ENCODE measurements around the gene MRM2.

MRM2 gene

DNA sequence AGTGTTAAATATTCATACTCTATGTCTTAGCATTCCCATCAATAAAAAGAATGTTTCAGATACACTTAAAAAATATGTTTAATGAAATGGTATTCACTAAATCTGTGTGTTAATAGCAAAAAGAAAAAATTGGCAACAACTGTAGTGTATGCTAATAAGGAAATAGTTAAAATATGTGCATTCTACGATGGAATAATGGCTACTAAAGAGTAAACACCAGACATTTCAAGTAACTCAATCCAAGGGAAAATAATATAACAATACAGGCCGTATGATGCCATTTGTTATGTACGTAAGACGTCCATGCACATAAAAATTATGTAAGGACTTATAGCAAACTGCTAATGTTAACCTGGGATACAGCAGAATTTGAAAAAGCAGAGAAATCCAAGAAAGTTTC lies 55.8 kb downstream of the MRM2 start:
- Mint-ChIP-seq H3K27ac (no peak overlapping the region), H3K27me3 (no peaks in the 10 kb centered on the region), H3K4me1 (ENCODE audit: low read depth) (no peaks in the 10 kb centered on the region), H3K4me3 (no peak overlapping the region), H3K36me3 (peaks cover 23% of the 10 kb centered on the region), H3K9me3 (ENCODE audit: low read depth) (no peaks in the 10 kb centered on the region)

DNA sequence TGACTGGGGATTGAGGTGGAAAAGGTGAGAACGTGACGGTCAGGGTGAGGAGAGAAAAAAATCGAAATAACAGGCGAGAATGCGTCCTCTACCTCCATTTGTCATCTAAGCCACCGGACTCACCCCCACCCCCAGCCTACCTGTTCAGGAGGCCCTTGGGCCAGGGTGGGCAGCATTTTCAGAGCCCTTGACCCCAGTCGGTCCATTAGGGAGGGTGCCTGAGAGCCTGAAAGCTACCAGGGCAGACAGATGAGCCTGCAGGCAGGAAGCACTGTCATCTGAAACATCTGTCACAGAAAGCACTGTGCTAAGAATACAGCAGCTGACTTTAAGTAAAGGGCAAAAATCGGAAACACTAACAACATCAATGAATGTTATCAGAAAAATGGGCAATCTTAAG lies 56.3 kb downstream of the MRM2 start:
- Mint-ChIP-seq H3K4me3 (no peak overlapping the region), H3K27me3 (no peaks in the 10 kb centered on the region), H3K9me3 (ENCODE audit: low read depth) (no peaks in the 10 kb centered on the region), H3K4me1 (ENCODE audit: low read depth) (no peaks in the 10 kb centered on the region), H3K27ac (no peak overlapping the region), H3K36me3 (peaks cover 23% of the 10 kb centered on the region)
